H9 (cell line): ENCODE results near the gene CLEC3B. TPM values are rescaled to one million over a fixed set of nuclear protein-coding genes. Genes with fewer than 3 reads are reported as not detected.

Experiments
- DNase-seq: peaks from one replicate; pipeline ENCODE4 v3.0.0-alpha.2; 2017
- H2AFZ ChIP-seq: one replicate; pipeline ENCODE4 v1.6.1; 2013; ENCODE audit warnings: mild to moderate bottlenecking, low read length, control low read depth, moderate library complexity
- H2AK5ac ChIP-seq: 2 replicates; pipeline ENCODE4 v1.6.1; 2013; ENCODE audit warnings: low read length, control low read depth, mixed read lengths; ENCODE audit not compliant: insufficient read length
- H2BK120ac ChIP-seq: one replicate; pipeline ENCODE4 v1.6.1; 2013; ENCODE audit warnings: low read depth, mild to moderate bottlenecking, low read length, control low read depth, inconsistent platforms; ENCODE audit not compliant: poor library complexity, severe bottlenecking
- H2BK12ac ChIP-seq: 2 replicates; pipeline ENCODE4 v1.6.1; 2013; ENCODE audit warnings: low read length, control low read depth, mixed read lengths, low read depth; ENCODE audit not compliant: insufficient read length
- H2BK15ac ChIP-seq: 2 replicates; pipeline ENCODE4 v1.6.1; 2013; ENCODE audit warnings: low read depth, low read length, control low read depth
- H2BK20ac ChIP-seq: one replicate; pipeline ENCODE4 v1.6.1; 2013; ENCODE audit warnings: low read depth, mild to moderate bottlenecking, low read length, control low read depth, inconsistent platforms; ENCODE audit not compliant: poor library complexity, severe bottlenecking
- H2BK5ac ChIP-seq: 2 replicates; pipeline ENCODE4 v1.6.1; 2013; ENCODE audit warnings: low read length, control low read depth, mixed read lengths; ENCODE audit not compliant: insufficient read length
- H3K14ac ChIP-seq: 2 replicates; pipeline ENCODE4 v1.6.1; 2013; ENCODE audit warnings: low read length, control low read depth; ENCODE audit not compliant: insufficient read depth
- H3K18ac ChIP-seq: 2 replicates; pipeline ENCODE4 v1.6.1; 2013; ENCODE audit warnings: low read depth, mild to moderate bottlenecking, mixed read lengths, low read length, control low read depth; ENCODE audit not compliant: insufficient read length
- H3K23ac ChIP-seq: 2 replicates; pipeline ENCODE4 v1.6.1; 2013; ENCODE audit warnings: low read length, control low read depth, mixed read lengths, low read depth; ENCODE audit not compliant: insufficient read length
- H3K23me2 ChIP-seq: 2 replicates; pipeline ENCODE4 v1.6.1; 2013; ENCODE audit warnings: low read depth, mild to moderate bottlenecking, mixed read lengths, low read length, control low read depth; ENCODE audit not compliant: insufficient read length, poor library complexity, severe bottlenecking
- H3K27ac ChIP-seq: 2 replicates; pipeline ENCODE4 v1.5.1; 2013; ENCODE audit warnings: low read length, control low read depth, mixed read lengths, low read depth; ENCODE audit not compliant: insufficient read length
- H3K27me3 ChIP-seq: 2 replicates; pipeline ENCODE4 v1.6.1; 2013; ENCODE audit warnings: low read length, control low read depth, inconsistent platforms; ENCODE audit not compliant: insufficient read depth
- H3K4ac ChIP-seq: 2 replicates; pipeline ENCODE4 v1.6.1; 2013; ENCODE audit warnings: low read depth, mild to moderate bottlenecking, control low read depth, inconsistent platforms, low read length, moderate library complexity
- H3K4me1 ChIP-seq: 2 replicates; pipeline ENCODE4 v1.6.1; 2013; ENCODE audit warnings: low read length, control low read depth, inconsistent platforms; ENCODE audit not compliant: insufficient read depth
- H3K4me2 ChIP-seq: 2 replicates; pipeline ENCODE4 v1.6.1; 2013; ENCODE audit warnings: low read length, control low read depth, mixed read lengths; ENCODE audit not compliant: insufficient read length, insufficient read depth
- H3K56ac ChIP-seq: 2 replicates; pipeline ENCODE4 v1.6.1; 2013; ENCODE audit warnings: low read depth, mild to moderate bottlenecking, mixed read lengths, low read length, control low read depth; ENCODE audit not compliant: insufficient read length
- H3K79me1 ChIP-seq: 2 replicates; pipeline ENCODE4 v1.6.1; 2013; ENCODE audit warnings: low read depth, mild to moderate bottlenecking, moderate library complexity, low read length, control low read depth, inconsistent platforms; ENCODE audit not compliant: insufficient read depth, poor library complexity, severe bottlenecking
- H3K79me2 ChIP-seq: 2 replicates; pipeline ENCODE4 v1.6.1; 2013; ENCODE audit warnings: low read length, control low read depth, inconsistent platforms; ENCODE audit not compliant: insufficient read depth
- H3K9ac ChIP-seq: 2 replicates; pipeline ENCODE4 v1.6.1; 2013; ENCODE audit warnings: low read length, control low read depth, mixed read lengths; ENCODE audit not compliant: insufficient read length; ENCODE audit errors: extremely low read depth
- H3K9me3 ChIP-seq: one replicate; pipeline ENCODE4 v1.6.1; 2013; ENCODE audit warnings: low read depth, low read length, inconsistent platforms; ENCODE audit not compliant: control insufficient read depth
- H3T11ph ChIP-seq: one replicate; pipeline ENCODE4 v1.6.1; 2013; ENCODE audit warnings: mild to moderate bottlenecking, low read length, control low read depth, inconsistent platforms
- H4K20me1 ChIP-seq: one replicate; pipeline ENCODE4 v1.6.1; 2013; ENCODE audit not compliant: control insufficient read depth, insufficient read length, insufficient read depth
- H4K5ac ChIP-seq: 2 replicates; pipeline ENCODE4 v1.6.1; 2013; ENCODE audit warnings: low read depth, mild to moderate bottlenecking, mixed read lengths, low read length, control low read depth; ENCODE audit not compliant: insufficient read length
- H4K8ac ChIP-seq: replicated peaks from 2 replicates; pipeline ENCODE4 v1.6.1; 2013; ENCODE audit warnings: low read length, control low read depth, mixed read lengths, low read depth; ENCODE audit not compliant: insufficient read length
- H4K91ac ChIP-seq: 2 replicates; pipeline ENCODE4 v1.6.1; 2013; ENCODE audit warnings: low read depth, mild to moderate bottlenecking, moderate library complexity, mixed read lengths, low read length, control low read depth; ENCODE audit not compliant: insufficient read length
- H3K27ac Mint-ChIP-seq, 3 experiments: 2 replicates in 2 of 3; 3 replicates in 1 of 3; pipeline ENCODE4 v1.8.0; 2020 to 2021; ENCODE audit warnings: mixed read lengths in 3 of 3, mild to moderate bottlenecking in 1 of 3, moderate library complexity in 1 of 3
- H3K27me3 Mint-ChIP-seq: 2 replicates; pipeline ENCODE4 v1.8.0; 2021; ENCODE audit warnings: low read depth, mild to moderate bottlenecking, moderate library complexity, mixed read lengths
- H3K36me3 Mint-ChIP-seq, 3 experiments: 2 replicates in 2 of 3; 3 replicates in 1 of 3; pipeline ENCODE4 v1.8.0; 2020 to 2021; ENCODE audit warnings: low read depth in 3 of 3, mixed read lengths in 3 of 3; ENCODE audit not compliant: insufficient read depth in 1 of 3
- H3K4me1 Mint-ChIP-seq, 2 experiments: 2 replicates each; pipeline ENCODE4 v1.8.0; 2020; ENCODE audit warnings: mixed read lengths in 2 of 2
- H3K4me3 Mint-ChIP-seq, 2 experiments: 2 replicates in 1 of 2; 3 replicates in 1 of 2; pipeline ENCODE4 v1.8.0; 2020 to 2021; ENCODE audit warnings: mild to moderate bottlenecking in 2 of 2, mixed read lengths in 2 of 2, moderate library complexity in 1 of 2
- H3K9me3 Mint-ChIP-seq, 2 experiments: 2 replicates in 1 of 2; 3 replicates in 1 of 2; pipeline ENCODE4 v1.8.0; 2020; ENCODE audit warnings: mild to moderate bottlenecking in 2 of 2, mixed read lengths in 2 of 2, moderate library complexity in 1 of 2
- CTCF ChIP-seq: fragments of 200-600 bp; sonication (generic); conservative IDR thresholded peaks from 3 replicates; pipeline ENCODE4 v1.8.0; 2021; ENCODE audit warnings: antibody characterized with exemption, mild to moderate bottlenecking
- WGBS: extraction: QIAGEN DNeasy Blood & Tissue Kit; methylation state at CpG from one replicate; pipeline ENCODE4 v1.1.7; 2013; ENCODE audit warnings: missing lambda C conversion rate, low lambda C conversion rate, mixed read lengths; ENCODE audit not compliant: insufficient read length; ENCODE audit errors: extremely low coverage; 5-methylcytosine and 5-hydroxymethylcytosine counted together
- total RNA-seq: library from RNA; stranded (reverse); gene quantifications from 2 replicates; pipeline ENCODE4 v1.2.1, GENCODE V29; 2021

Gene CLEC3B
- total RNA-seq, 1 experiment from 2014 or later = not detected

- H3K4me1 Mint-ChIP-seq = peaks cover 17% of the 10 kb centered on the region in 2 experiments
- Histone ChIP-seq H3T11ph (no peak overlapping the region), H3K18ac (no peak overlapping the region), H3K79me1 (no peaks in the 10 kb centered on the region), H3K79me2 (no peaks in the 10 kb centered on the region), H2BK5ac (no peak overlapping the region), H2AFZ (no peak overlapping the region), H2BK12ac (no peak overlapping the region), H3K4ac (no peak overlapping the region), H4K5ac (no peak overlapping the region), H3K27ac (no peak overlapping the region), H2AK5ac (no peak overlapping the region), H4K91ac (no peak overlapping the region), H3K23me2 (no peaks in the 10 kb centered on the region), H3K27me3 (no peaks in the 10 kb centered on the region), H3K23ac (no peak overlapping the region), H4K20me1 (no peaks in the 10 kb centered on the region), H2BK20ac (no peak overlapping the region), H3K9me3 (no peaks in the 10 kb centered on the region), H3K4me2 (no peak overlapping the region), H2BK120ac (no peak overlapping the region), H4K8ac (no peak overlapping the region), H3K4me1 (no peaks in the 10 kb centered on the region; the same call in 1 of the 2 replicates), H3K56ac (no peak overlapping the region), H2BK15ac (no peak overlapping the region), H3K14ac (no peak overlapping the region), H3K9ac (no peak overlapping the region)
- H3K27ac Mint-ChIP-seq = no peak overlapping the region
- no peak for DNase-seq
- H3K9me3 Mint-ChIP-seq = no peaks in the 10 kb centered on the region; a peak in 1 of 5 replicates
- H3K4me3 Mint-ChIP-seq = no peak overlapping the region
- WGBS = no CpG with 5 or more reads among the region's 6 CpGs
- H3K36me3 Mint-ChIP-seq = peaks cover 3 to 31% (median 13%) of the 10 kb centered on the region in 3 experiments; a peak in 5 of 7 replicates
- peaks cover 2% of the 10 kb centered on the region for H3K27me3 Mint-ChIP-seq
- no peak for TF ChIP-seq CTCF
These were observed 56.9 kb downstream of the CLEC3B start for GRCh38 chr3:45083023-45083422.
